ENCODE data around the gene ARMC9.

DNA sequence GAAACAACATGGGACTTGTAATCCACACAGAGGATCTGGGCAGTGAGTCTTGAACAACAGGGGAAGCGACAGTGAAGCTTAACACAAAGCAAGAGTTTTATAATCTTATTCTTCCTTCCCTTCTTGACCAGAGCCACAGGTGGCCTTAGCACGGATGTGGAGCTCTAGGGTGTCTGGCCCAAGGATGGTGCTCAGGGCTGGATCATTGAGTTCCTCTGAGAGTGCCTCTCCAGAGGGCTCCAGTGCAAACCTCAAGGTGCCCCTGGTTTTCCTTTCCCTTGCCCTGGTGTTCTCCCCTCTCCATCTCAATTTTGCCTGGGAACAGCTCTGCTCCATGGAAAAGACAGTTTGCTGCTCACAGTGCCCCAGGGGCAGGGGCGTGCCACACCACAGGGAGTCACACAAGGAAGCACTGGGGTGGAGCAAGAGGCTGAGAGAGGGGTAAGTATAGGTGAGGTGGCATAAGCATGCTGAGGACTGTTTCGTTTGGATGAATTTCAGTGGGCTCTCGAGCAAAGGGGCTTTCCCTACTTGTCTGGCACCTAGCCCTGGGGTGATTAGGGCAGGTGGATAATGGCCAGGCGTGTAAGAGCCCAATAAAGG lies 108.5 kb downstream of the ARMC9 start:
- TF ChIP-seq POLR2A (IDR thresholded peaks at IDR 0.05) = no peak
- TF ChIP-seq, protein P1, sequence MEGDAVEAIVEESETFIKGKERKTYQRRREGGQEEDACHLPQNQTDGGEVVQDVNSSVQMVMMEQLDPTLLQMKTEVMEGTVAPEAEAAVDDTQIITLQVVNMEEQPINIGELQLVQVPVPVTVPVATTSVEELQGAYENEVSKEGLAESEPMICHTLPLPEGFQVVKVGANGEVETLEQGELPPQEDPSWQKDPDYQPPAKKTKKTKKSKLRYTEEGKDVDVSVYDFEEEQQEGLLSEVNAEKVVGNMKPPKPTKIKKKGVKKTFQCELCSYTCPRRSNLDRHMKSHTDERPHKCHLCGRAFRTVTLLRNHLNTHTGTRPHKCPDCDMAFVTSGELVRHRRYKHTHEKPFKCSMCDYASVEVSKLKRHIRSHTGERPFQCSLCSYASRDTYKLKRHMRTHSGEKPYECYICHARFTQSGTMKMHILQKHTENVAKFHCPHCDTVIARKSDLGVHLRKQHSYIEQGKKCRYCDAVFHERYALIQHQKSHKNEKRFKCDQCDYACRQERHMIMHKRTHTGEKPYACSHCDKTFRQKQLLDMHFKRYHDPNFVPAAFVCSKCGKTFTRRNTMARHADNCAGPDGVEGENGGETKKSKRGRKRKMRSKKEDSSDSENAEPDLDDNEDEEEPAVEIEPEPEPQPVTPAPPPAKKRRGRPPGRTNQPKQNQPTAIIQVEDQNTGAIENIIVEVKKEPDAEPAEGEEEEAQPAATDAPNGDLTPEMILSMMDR (IDR thresholded peaks at IDR 0.05) = no peak

Data from body of pancreas (tissue), 4 donors.